Testis (tissue), 2 donors: ENCODE measurements around the gene P2RY6.

Experiments
- CTCF ChIP-seq, 3 experiments: fragments of 450-650 bp in 2 of 3; fragments of 200-600 bp in 1 of 3; sonication (generic) in 1 of 3; IDR thresholded peaks; one replicate each; pipeline ENCODE4 v1.5.1; 2016 to 2019; ENCODE audit warnings: antibody characterized with exemption in 3 of 3, mild to moderate bottlenecking in 2 of 3, moderate library complexity in 1 of 3
- POLR2A ChIP-seq: fragments of 450-650 bp; IDR thresholded peaks from one replicate; pipeline ENCODE4 v1.6.1; 2017; ENCODE audit warnings: antibody characterized with exemption, mild to moderate bottlenecking, moderate library complexity

DNA sequence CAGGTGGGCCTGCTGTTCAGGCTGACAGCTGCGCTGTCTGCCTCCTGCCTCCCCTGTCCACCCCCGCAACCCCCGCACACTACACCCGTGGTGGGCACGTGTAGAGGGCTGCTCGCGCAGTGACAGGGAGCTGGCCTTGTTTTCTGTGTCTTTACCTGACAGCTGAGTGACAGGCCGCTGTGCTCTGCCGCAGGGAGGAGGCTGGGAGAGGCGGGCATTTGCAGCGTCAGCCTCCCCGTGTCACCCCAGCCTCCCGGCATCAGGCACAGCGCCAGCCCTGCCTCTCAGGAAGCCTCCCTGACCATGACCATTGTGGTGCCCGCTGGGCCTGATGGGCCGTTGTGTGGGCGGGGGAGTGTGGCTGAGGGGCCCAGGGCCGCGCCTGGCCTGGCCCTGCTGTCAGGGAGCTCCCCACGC is 72.1 kb downstream of the P2RY6 start:
- no peak for TF ChIP-seq CTCF (IDR thresholded peaks at IDR 0.05)
- no peak for TF ChIP-seq POLR2A
